Measurements from ENCODE around the gene FAM171A1. TPM values are rescaled to one million over a fixed set of nuclear protein-coding genes. Genes with fewer than 3 reads are reported as not detected.
"Not testable (repeated sequence)": the region's sequence is repeated elsewhere in the genome, so short reads cannot be mapped to it uniquely, and the experiment has no call there.

FAM171A1 gene
- total RNA-seq, 2 experiments from 2014 or later: 11.1 to 11.7 TPM

DNA sequence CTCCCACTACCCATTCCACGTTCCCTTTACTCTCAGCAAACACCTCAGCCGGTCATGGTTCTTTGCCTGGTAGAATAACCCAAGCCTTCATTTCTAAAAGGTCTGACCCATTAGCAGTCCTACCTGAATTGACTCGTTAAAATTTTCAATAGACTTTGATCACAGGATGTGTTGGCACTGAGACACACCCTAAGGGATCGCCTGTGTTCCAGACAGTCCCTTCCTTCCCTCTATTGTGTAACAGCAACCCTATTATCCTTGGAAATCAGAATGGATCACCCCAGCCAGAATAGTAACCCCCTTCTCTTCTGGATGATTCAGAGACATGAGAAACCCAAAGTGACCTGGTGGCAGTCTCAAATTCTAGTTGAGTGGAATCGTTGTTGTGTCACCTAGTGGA, 20.4 kb upstream of the FAM171A1 start:
- no peak for DNase-seq
- no peaks in the 10 kb centered on the region for H3K4me1 Mint-ChIP-seq
- no peaks in the 10 kb centered on the region for H3K9me3 Mint-ChIP-seq
- no peak overlapping the region for H3K27ac Mint-ChIP-seq
- peaks cover 5% of the 10 kb centered on the region for H3K27me3 Mint-ChIP-seq
- no peaks in the 10 kb centered on the region for H3K36me3 Mint-ChIP-seq (ENCODE audit: low read depth)
- ChIA-PET CTCF (no interaction called here), POLR2A (no interaction called here)
- H3K4me3 Mint-ChIP-seq: no peak overlapping the region

DNA sequence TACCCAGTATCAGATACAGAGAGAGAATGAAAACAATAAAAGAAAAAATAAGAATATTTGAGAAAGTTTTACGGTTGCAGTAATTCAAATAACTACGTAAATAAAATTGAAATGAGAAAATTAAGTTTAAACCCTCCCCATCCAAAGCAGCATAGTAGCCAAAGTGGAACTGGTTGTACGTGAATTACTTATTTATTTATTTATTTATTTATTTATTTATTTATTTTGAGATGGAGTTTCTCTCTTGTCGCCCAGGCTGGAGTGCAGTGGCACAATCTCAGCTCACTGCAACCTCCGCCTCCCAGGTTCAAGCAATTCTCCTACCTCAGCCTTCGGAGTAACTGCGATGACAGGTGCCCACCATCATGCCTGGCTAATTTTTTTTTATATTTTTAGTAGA, 17.1 kb upstream of the FAM171A1 start:
- H3K27me3 Mint-ChIP-seq: peaks cover 19% of the 10 kb centered on the region
- POLR2A ChIA-PET; H3K36me3 Mint-ChIP-seq (ENCODE audit: low read depth); DNase-seq; H3K27ac Mint-ChIP-seq; H3K9me3 Mint-ChIP-seq; H3K4me3 Mint-ChIP-seq; H3K4me1 Mint-ChIP-seq: not testable (repeated sequence)
- CTCF ChIA-PET: interaction anchor here (0.7 kb wide), 1 partner anchor 74 kb away, joined by 5 read pairs; no protein-coding TSS in a partner anchor

DNA sequence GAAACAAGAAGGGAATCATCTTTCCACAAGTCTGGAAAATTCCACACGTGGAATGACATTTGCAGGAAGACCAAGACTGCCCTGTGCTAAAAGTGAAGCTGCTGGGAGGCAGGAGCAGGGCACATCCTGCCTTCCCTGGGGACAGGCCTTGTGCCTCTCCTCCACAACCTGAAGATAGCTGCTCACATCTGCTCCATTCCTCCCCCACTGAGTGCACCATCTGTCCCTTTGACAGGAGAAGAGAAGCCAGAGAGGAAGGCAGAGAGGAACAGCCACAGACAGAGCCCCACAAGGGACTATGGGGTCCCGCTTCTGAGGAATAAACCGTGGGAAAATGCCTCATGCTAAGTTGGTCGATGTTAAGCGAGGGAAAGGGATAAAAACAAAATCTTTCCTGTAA, 15.9 kb upstream of the FAM171A1 start:
- H3K9me3 Mint-ChIP-seq: no peaks in the 10 kb centered on the region
- CTCF ChIA-PET: interaction anchor here (1.4 kb wide), 1 partner anchor 33 kb away, joined by 3 read pairs; no protein-coding TSS in a partner anchor
- H3K27ac Mint-ChIP-seq: no peak overlapping the region
- no peaks in the 10 kb centered on the region for H3K36me3 Mint-ChIP-seq (ENCODE audit: low read depth)
- peaks cover 23% of the 10 kb centered on the region for H3K27me3 Mint-ChIP-seq
- no peak overlapping the region for H3K4me3 Mint-ChIP-seq
- H3K4me1 Mint-ChIP-seq: no peaks in the 10 kb centered on the region
- DNase-seq: no peak
- POLR2A ChIA-PET: no interaction called here

DNA sequence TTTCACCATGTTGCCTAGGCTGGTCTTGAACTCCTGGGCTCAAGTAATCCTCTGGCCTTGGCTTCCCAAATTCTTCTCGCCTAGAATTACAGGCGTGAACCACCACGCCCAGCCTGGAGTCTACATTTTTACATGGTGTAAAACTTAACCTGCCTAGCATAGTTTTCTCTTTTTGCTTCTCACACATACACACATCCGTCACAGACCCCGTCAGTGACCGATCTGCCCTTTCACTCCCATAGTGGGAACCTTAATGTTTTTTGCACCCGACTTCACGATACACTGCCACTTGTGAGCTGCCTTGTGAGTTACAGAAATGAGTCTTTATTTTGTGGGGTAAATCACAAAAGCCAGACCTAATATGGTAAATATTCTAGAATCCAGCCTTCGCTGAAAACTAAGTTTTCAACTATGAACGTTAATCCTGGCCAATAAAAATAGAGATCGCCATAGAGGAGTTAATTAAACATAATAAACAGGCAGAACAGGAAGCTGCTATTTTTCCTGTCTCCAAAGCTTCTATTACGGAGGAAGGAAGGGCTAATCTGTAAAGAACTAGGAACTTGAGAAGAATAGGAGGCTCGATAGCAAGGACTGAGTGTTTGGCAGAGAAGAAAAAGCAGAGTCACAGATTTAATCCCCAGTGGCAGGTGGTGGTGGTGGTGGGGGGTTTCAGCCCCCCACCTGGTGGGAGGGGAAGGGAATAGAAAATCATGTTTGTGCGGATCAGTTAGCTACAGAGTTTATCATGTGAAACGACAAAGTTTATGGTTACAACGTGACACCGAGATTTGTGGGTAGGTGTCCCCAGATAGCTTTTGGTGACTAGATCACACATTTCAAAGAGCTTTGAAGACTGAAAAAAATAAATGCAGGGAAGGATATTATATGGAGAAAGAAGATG, 14.7 kb upstream of the FAM171A1 start:
- H3K27me3 Mint-ChIP-seq: peaks cover 30% of the 10 kb centered on the region
- POLR2A ChIA-PET: no interaction called here
- CTCF ChIA-PET: interaction anchor here (0.9 to 1.4 kb wide), 2 partner anchors 11 to 34 kb away, joined by 3 to 5 read pairs; no protein-coding TSS in a partner anchor

DNA sequence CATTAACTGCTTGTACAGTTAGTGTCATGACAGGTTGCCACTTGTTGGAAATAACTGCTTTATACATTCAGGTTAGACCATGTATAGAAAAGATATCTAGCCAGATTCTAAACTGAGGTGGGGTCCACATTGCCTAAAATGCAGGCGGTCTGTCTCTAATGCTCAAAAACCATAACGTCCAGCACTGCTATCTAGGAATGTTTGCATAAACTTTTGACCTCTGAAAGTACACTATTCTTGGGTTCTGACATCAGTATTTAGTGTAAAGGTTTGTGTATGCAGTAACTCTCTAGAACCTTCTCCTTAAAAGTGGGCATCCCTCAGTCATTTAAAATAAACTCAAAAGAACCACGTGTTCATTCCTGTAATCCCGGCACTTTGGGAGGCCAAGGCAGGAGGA, 10.3 kb upstream of the FAM171A1 start:
- no peaks in the 10 kb centered on the region for H3K9me3 Mint-ChIP-seq
- ChIA-PET CTCF (no interaction called here), POLR2A (no interaction called here)
- no peak overlapping the region for H3K4me3 Mint-ChIP-seq
- DNase-seq: no peak
- H3K36me3 Mint-ChIP-seq (ENCODE audit: low read depth): no peaks in the 10 kb centered on the region
- no peak overlapping the region for H3K27ac Mint-ChIP-seq
- no peaks in the 10 kb centered on the region for H3K4me1 Mint-ChIP-seq
- peaks cover 47% of the 10 kb centered on the region for H3K27me3 Mint-ChIP-seq

More for the DNA sequence above, 14.7 kb upstream of the FAM171A1 start:
- H3K4me3 Mint-ChIP-seq: no peak overlapping the region
- no peaks in the 10 kb centered on the region for H3K36me3 Mint-ChIP-seq (ENCODE audit: low read depth)
- H3K4me1 Mint-ChIP-seq: no peaks in the 10 kb centered on the region
- H3K27ac Mint-ChIP-seq: no peak overlapping the region
- no peaks in the 10 kb centered on the region for H3K9me3 Mint-ChIP-seq
- no peak for DNase-seq

DNA sequence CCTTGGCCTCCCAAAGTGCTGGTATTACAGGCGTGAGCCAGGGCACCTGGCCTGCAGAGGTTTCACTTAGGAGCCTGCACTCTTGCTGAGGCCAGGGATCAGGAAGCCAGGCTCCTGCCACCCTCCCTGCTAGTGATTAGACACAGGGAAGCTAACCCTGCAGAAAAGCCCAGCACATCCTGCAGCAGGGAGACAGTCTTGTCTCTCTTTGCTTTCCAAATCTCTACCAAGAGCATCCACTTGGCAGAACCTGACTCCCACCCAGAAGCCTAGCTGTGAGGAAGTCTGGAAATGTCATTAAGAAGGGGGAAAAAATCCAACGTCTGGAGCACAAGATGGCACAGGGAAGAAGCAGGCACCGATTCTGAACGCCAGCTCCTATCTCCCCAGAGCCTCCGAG, 8.0 kb upstream of the FAM171A1 start:
- CTCF ChIA-PET: no interaction called here
- no peaks in the 10 kb centered on the region for H3K36me3 Mint-ChIP-seq (ENCODE audit: low read depth)

DNA sequence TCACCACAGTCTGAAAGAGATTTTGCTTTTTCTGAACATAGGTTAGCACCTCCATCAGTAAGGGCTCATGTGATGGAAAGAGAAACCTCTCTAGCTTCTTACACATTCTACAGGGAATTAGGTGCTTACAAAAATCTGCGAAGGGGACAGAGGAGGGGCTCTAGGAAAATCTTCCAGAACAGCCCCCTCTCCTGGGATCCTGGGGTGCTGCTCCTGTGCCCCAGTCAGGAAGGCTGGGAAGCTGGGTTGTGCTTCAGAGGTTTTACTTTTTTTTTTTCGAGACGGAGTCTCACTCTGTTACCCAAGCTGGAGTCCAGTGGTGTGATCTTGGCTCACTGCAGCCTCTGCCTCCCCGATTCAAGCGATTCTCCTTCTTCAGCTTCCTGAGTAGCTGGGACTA, 7.5 kb upstream of the FAM171A1 start:
- H3K4me3 Mint-ChIP-seq: no peak overlapping the region
- H3K27me3 Mint-ChIP-seq: peaks cover 47% of the 10 kb centered on the region
- DNase-seq: no peak
- H3K27ac Mint-ChIP-seq: no peak overlapping the region
- peaks cover 2% of the 10 kb centered on the region for H3K4me1 Mint-ChIP-seq
- POLR2A ChIA-PET: no interaction called here
- CTCF ChIA-PET: interaction anchor here (0.6 kb wide), 1 partner anchor 52 kb away, joined by 3 read pairs; no protein-coding TSS in a partner anchor
- no peaks in the 10 kb centered on the region for H3K36me3 Mint-ChIP-seq (ENCODE audit: low read depth)
- no peaks in the 10 kb centered on the region for H3K9me3 Mint-ChIP-seq

More for the DNA sequence above, 8.0 kb upstream of the FAM171A1 start:
- H3K4me3 Mint-ChIP-seq: no peak overlapping the region
- peaks cover 2% of the 10 kb centered on the region for H3K4me1 Mint-ChIP-seq
- H3K27me3 Mint-ChIP-seq: peaks cover 42% of the 10 kb centered on the region
- POLR2A ChIA-PET: no interaction called here
- H3K27ac Mint-ChIP-seq: no peak overlapping the region
- no peak for DNase-seq
- H3K9me3 Mint-ChIP-seq: no peaks in the 10 kb centered on the region

DNA sequence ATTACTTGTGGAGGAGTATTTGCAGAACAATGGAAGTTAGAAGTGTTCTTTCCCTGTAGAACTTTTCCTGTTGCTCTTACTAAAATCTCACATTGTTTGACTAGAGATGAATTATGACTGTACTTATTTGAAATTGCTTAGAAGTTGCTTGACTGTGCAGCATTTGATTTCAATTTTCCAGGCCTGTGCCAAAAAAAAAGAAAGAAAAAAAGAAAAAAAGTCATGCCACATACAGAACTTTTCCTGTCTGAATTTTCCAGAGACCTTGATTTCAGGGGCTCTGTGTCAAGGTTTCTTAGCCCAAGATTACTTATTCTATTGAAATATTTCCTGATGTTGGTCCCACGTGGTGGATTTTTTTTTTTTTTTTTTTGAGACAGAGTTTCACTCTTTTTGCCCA, 3.5 kb upstream of the FAM171A1 start:
- no peaks in the 10 kb centered on the region for H3K36me3 Mint-ChIP-seq (ENCODE audit: low read depth)
- ChIA-PET POLR2A (no interaction called here), CTCF (interaction anchor here (0.9 kb wide), 1 partner anchor 11 kb away, joined by 5 read pairs; no protein-coding TSS in a partner anchor)
- no peak for DNase-seq
- H3K9me3 Mint-ChIP-seq: no peaks in the 10 kb centered on the region
- no peak overlapping the region for H3K4me3 Mint-ChIP-seq
- H3K27ac Mint-ChIP-seq: no peak overlapping the region
- H3K4me1 Mint-ChIP-seq: peaks cover 11% of the 10 kb centered on the region
- peaks cover 54% of the 10 kb centered on the region for H3K27me3 Mint-ChIP-seq

DNA sequence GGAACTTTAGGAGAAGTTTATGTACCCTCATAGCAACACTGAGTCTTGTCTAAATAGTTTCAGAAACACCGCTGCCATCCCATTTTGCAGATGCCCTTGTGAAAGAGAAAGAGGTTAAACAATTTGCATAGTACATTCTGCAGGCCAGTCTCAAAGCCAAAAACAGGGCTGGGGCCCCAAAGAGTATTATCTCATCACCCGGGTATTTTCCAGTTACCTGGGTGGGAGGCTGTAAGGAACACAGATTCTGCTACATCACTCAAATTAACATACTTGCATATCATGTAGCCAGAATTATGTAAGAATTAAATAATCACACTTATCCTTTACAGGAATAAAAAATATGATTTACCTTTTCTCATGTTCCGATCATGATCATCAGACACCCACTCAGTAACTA, 3.1 kb upstream of the FAM171A1 start:
- Mint-ChIP-seq H3K4me1 (peaks cover 13% of the 10 kb centered on the region), H3K27ac (no peak overlapping the region), H3K36me3 (ENCODE audit: low read depth) (no peaks in the 10 kb centered on the region), H3K4me3 (no peak overlapping the region), H3K9me3 (no peaks in the 10 kb centered on the region), H3K27me3 (peaks cover 58% of the 10 kb centered on the region)
- no peak for DNase-seq
- CTCF ChIA-PET: no interaction called here
- POLR2A ChIA-PET: no interaction called here

DNA sequence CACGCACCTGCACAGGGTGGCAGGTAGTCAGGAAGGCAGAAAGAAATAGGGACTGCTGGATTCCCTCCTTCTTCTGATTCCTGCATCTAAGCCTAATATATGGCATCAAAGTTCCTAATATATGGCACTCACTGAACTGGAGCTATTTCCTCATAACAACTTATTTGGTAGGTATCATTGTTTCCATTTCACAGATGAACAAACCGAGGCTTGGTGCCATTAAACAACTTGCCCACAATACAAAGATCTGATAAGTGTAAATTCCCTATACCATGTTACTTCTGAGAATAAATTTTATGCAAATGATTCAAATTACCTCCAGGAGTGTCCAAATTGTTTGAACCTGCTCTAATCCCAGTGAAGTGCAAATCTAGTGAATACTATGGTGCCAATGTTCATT, 2.1 kb upstream of the FAM171A1 start:
- no peak for DNase-seq
- ChIA-PET CTCF (no interaction called here), POLR2A (no interaction called here)
- peaks cover 13% of the 10 kb centered on the region for H3K4me1 Mint-ChIP-seq
- no peak overlapping the region for H3K27ac Mint-ChIP-seq
- H3K36me3 Mint-ChIP-seq (ENCODE audit: low read depth): no peaks in the 10 kb centered on the region
- peaks cover 61% of the 10 kb centered on the region for H3K27me3 Mint-ChIP-seq
- no peaks in the 10 kb centered on the region for H3K9me3 Mint-ChIP-seq
- no peak overlapping the region for H3K4me3 Mint-ChIP-seq

DNA sequence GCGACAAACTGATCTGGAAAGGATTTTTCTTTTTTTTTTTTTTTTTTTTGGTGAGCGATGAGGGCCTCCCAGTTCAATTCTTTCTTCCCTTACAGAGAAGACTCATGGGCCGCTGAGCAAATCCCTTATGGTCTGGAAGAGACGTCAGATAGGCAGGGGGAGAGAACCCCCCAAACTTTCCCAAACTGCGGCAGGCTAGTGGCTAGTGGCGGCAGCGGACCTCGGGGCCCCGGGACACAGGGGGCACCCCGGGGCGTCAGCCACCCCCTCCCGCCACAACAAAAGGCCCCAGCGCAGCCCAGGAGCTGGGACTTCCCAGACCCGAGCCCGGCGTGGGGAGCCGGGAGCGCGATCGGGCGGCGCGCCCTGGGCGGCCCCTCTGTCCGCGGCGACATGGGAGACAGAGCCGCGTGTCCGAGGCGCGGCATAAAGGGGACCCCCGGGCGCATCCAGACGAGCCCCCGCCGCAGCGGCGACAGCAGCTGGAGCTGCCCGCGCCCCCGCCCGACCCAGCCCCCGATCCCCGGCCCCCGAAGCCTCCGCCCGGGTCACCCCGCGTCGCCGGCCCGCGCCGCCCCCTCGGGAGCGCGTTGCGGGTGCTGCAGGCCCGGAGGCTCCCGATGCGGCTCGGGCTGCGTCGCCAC, 755 bp downstream of the FAM171A1 start:
- ChIA-PET CTCF (interaction anchor here (0.6 to 0.7 kb wide), 2 partner anchors 418 to 987 kb away, joined by 3 read pairs; no protein-coding TSS in a partner anchor), POLR2A (no interaction called here)
- Mint-ChIP-seq H3K9me3 (no peaks in the 10 kb centered on the region), H3K4me1 (peaks cover 12% of the 10 kb centered on the region), H3K27me3 (peaks cover 60% of the 10 kb centered on the region), H3K27ac (peak overlapping the region; percentile 64), H3K36me3 (ENCODE audit: low read depth) (no peaks in the 10 kb centered on the region), H3K4me3 (peak overlapping the region; percentile 73)
- DNase-seq: peak; percentile 15

DNA sequence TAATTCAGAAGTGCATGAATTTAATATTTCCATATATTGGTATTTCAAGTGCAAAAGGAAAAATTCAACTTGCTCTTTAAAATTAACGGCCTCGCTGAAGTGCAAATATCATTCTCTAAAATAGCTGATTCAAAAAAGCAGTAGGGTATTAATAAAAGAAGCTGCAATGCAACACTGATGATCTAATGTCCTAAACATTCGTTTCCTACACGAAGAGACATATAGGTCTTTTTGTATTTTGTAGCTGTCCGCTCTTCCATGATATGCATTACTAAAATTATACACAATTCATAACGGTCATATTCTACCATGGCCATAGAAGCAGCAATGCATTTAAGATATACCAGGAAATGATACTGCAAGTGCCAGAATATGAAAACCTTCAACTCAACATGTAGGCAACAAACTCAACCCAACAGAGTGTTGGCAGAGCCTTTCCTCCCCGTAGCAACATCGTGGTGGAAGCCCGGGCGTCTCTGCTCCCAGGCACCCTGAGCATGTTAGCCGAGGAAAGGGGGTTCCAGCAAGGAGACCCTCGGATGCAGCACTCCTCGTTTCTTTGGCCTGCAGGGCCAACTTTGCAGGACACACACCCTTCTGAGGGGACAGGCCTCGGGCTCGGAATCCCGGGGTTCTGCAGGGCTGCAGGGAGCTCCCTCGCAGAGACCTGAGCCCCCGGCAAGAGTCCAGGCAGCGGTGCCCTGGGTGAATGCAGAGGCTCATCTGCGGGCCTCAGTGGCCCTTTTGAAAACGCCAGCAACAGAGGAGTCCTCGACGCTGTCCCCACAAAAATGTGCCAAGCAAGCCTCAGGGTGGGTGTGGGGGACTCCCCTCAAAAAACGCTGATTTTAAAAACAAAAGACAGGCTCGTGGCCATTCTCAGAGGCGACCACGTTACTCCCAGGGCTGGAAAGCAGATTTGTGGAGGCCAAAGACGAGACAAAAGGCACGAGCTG, 1.6 kb downstream of the FAM171A1 start:
- H3K36me3 Mint-ChIP-seq (ENCODE audit: low read depth): no peaks in the 10 kb centered on the region
- no peaks in the 10 kb centered on the region for H3K9me3 Mint-ChIP-seq
- peaks cover 60% of the 10 kb centered on the region for H3K27me3 Mint-ChIP-seq
- peaks cover 12% of the 10 kb centered on the region for H3K4me1 Mint-ChIP-seq
- peak overlapping the region; percentile 64 for H3K27ac Mint-ChIP-seq
- no peak for DNase-seq
- ChIA-PET CTCF (interaction anchor here (0.7 kb wide), 1 partner anchor 986 kb away, joined by 3 read pairs; no protein-coding TSS in a partner anchor), POLR2A (no interaction called here)
- H3K4me3 Mint-ChIP-seq: peak overlapping the region; percentile 73

All from activated CD4-positive, alpha-beta T cell treated with anti-CD3 and anti-CD28 coated beads, Interleukin-2, amount 10 ng/mL, durations not matched to agents 7 days and 5 days (primary cell).